H1 (cell line): ENCODE data around the gene TEX22. TPM values are rescaled to one million over a fixed set of nuclear protein-coding genes. Genes with fewer than 3 reads are reported as not detected.

Experiments used
- CTCF ChIA-PET: fragments of 300-600 bp; sonication (Branson Sonifier 250); formaldehyde crosslinking; loops from one replicate; lab custom pipeline; 2021; ENCODE audit not compliant: partially characterized antibody; lab: Charles Lee
- POLR2A ChIA-PET: fragments of 300-600 bp; sonication (Branson Sonifier 250); formaldehyde crosslinking; loops from one replicate; lab custom pipeline; 2021; ENCODE audit warnings: inconsistent platforms; ENCODE audit not compliant: partially characterized antibody; lab: Charles Lee
- DNase-seq, 2 experiments: peaks; one replicate each; pipeline versions ENCODE4 v3.0.0 to v3.0.0-alpha.2; 2010 to 2022; ENCODE audit warnings: low spot score in 2 of 2, low read depth in 1 of 2, mixed read lengths in 1 of 2
- FAIRE-seq: peaks from 2 replicates; lab custom pipeline; 2011; peaks lifted over from hg19 to GRCh38; lab: Jason Lieb, UNC
- H2AFZ ChIP-seq: 2 replicates; pipeline ENCODE4 v1.8.1; 2012; ENCODE audit warnings: low read length, inconsistent platforms
- H2AK5ac ChIP-seq: 2 replicates; pipeline ENCODE4 v1.6.1; 2013; ENCODE audit warnings: low read depth, low read length
- H2BK120ac ChIP-seq: replicated peaks from 2 replicates; pipeline ENCODE3; 2013; ENCODE audit warnings: low read depth, low read length, inconsistent platforms
- H2BK12ac ChIP-seq: 2 replicates; pipeline ENCODE4 v1.6.1; 2013; ENCODE audit warnings: low read depth, low read length
- H2BK15ac ChIP-seq: 2 replicates; pipeline ENCODE4 v1.6.1; 2013; ENCODE audit warnings: low read length
- H2BK20ac ChIP-seq: 2 replicates; pipeline ENCODE4 v1.6.1; 2013; ENCODE audit warnings: low read length
- H2BK5ac ChIP-seq: 2 replicates; pipeline ENCODE4 v1.6.1; 2013; ENCODE audit warnings: low read depth, low read length
- H3K14ac ChIP-seq: 2 replicates; pipeline ENCODE4 v1.6.1; 2013; ENCODE audit warnings: inconsistent platforms; ENCODE audit not compliant: insufficient read length
- H3K18ac ChIP-seq: 2 replicates; pipeline ENCODE4 v1.6.1; 2013; ENCODE audit warnings: low read length; ENCODE audit errors: extremely low read depth
- H3K23ac ChIP-seq: 2 replicates; pipeline ENCODE4 v1.6.1; 2013; ENCODE audit warnings: inconsistent platforms; ENCODE audit not compliant: insufficient read length
- H3K23me2 ChIP-seq: 2 replicates; pipeline ENCODE4 v1.6.1; 2013; ENCODE audit warnings: low read depth, low read length
- H3K27ac ChIP-seq: 2 replicates; pipeline ENCODE4 v1.6.1; 2011; ENCODE audit warnings: low read depth, low read length, inconsistent platforms
- H3K27me3 ChIP-seq, 4 experiments: replicated peaks in 1 of 4; 1 replicate in 1 of 4; 2 replicates in 3 of 4; pipeline versions ENCODE4 v1.6.1 to v1.8.1; 2011 to 2013; ENCODE audit warnings: low read length in 3 of 4, mild to moderate bottlenecking in 3 of 4, inconsistent platforms in 2 of 4, mixed read lengths in 2 of 4, moderate library complexity in 1 of 4; ENCODE audit not compliant: control insufficient read depth in 3 of 4, insufficient read depth in 3 of 4; ENCODE audit errors: extremely low read depth in 1 of 4
- H3K36me3 ChIP-seq, 4 experiments: 2 replicates each; pipeline versions ENCODE4 v1.6.1 to v1.8.1; 2011 to 2013; ENCODE audit warnings: mild to moderate bottlenecking in 4 of 4, low read length in 3 of 4, moderate library complexity in 2 of 4, control low read depth in 1 of 4, inconsistent platforms in 1 of 4; ENCODE audit not compliant: insufficient read depth in 4 of 4, control insufficient read depth in 2 of 4
- H3K4ac ChIP-seq: replicated peaks from 2 replicates; pipeline ENCODE3; 2013; ENCODE audit warnings: low read length, low read depth, mixed read lengths, inconsistent platforms; ENCODE audit not compliant: insufficient read length
- H3K4me1 ChIP-seq, 4 experiments: replicated peaks in 1 of 4; 1 replicate in 1 of 4; 2 replicates in 3 of 4; pipeline versions ENCODE4 v1.6.1 to v1.8.1; 2011 to 2013; ENCODE audit warnings: low read length in 3 of 4, inconsistent platforms in 2 of 4, mixed read lengths in 1 of 4; ENCODE audit not compliant: insufficient read depth in 4 of 4, control insufficient read depth in 3 of 4
- H3K4me2 ChIP-seq, 2 experiments: 2 replicates each; pipeline versions ENCODE4 v1.6.1 to v1.8.1; 2011 to 2013; ENCODE audit warnings: low read depth in 2 of 2, low read length in 2 of 2, control low read depth in 1 of 2, inconsistent platforms in 1 of 2, mild to moderate bottlenecking in 1 of 2; ENCODE audit not compliant: insufficient read depth in 1 of 2
- H3K4me3 ChIP-seq, 4 experiments: fragments of 200-600, 300-600 bp in 1 of 4; sonication (generic), shearing (Covaris generic), sonication (Bioruptor Twin) in 1 of 4; 2 replicates each; pipeline versions ENCODE4 v1.5.1 to v1.8.1; 2011 to 2016; ENCODE audit warnings: low read length in 4 of 4, low read depth in 3 of 4, control low read depth in 2 of 4, inconsistent platforms in 2 of 4, mild to moderate bottlenecking in 2 of 4, mixed read lengths in 1 of 4, moderate library complexity in 1 of 4; ENCODE audit not compliant: insufficient read depth in 2 of 4; ENCODE audit errors: extremely low read depth in 1 of 4
- H3K56ac ChIP-seq: replicated peaks from 2 replicates; pipeline ENCODE3; 2013; ENCODE audit warnings: low read depth, mild to moderate bottlenecking, mixed read lengths, low read length, inconsistent platforms; ENCODE audit not compliant: insufficient read length
- H3K79me1 ChIP-seq: 2 replicates; pipeline ENCODE4 v1.6.1; 2013; ENCODE audit warnings: low read depth, low read length, control low read depth
- H3K79me2 ChIP-seq, 2 experiments: 2 replicates each; pipeline versions ENCODE4 v1.6.1 to v1.8.1; 2012 to 2013; ENCODE audit warnings: low read length in 2 of 2, mild to moderate bottlenecking in 2 of 2, inconsistent platforms in 1 of 2; ENCODE audit not compliant: insufficient read depth in 2 of 2, control insufficient read depth in 1 of 2
- H3K9ac ChIP-seq, 4 experiments: replicated peaks in 1 of 4; 1 replicate in 1 of 4; 2 replicates in 3 of 4; pipeline versions ENCODE4 v1.6.1 to v1.8.1; 2011 to 2013; ENCODE audit warnings: low read depth in 3 of 4, low read length in 3 of 4, control low read depth in 2 of 4, mild to moderate bottlenecking in 2 of 4, moderate library complexity in 2 of 4, inconsistent platforms in 1 of 4; ENCODE audit errors: extremely low read depth in 1 of 4
- H3K9me3 ChIP-seq, 2 experiments: 2 replicates each; pipeline versions ENCODE4 v1.6.1 to v1.8.1; 2012 to 2013; ENCODE audit warnings: mild to moderate bottlenecking in 2 of 2, moderate library complexity in 2 of 2, control low read depth in 1 of 2, inconsistent platforms in 1 of 2, low read depth in 1 of 2, low read length in 1 of 2, mixed read lengths in 1 of 2; ENCODE audit not compliant: insufficient read depth in 2 of 2
- H4K20me1 ChIP-seq, 2 experiments: replicated peaks in 1 of 2; 2 replicates each; pipeline versions ENCODE3 to v1.8.1; 2011 to 2013; ENCODE audit warnings: inconsistent platforms in 2 of 2, low read length in 2 of 2, mild to moderate bottlenecking in 1 of 2; ENCODE audit not compliant: insufficient read depth in 2 of 2, control insufficient read depth in 1 of 2
- H4K5ac ChIP-seq: 2 replicates; pipeline ENCODE4 v1.6.1; 2013; ENCODE audit warnings: low read length, low read depth, mixed read lengths, inconsistent platforms; ENCODE audit not compliant: insufficient read length
- H4K8ac ChIP-seq: 2 replicates; pipeline ENCODE4 v1.8.0; 2013; ENCODE audit warnings: mild to moderate bottlenecking, moderate library complexity, low read length, inconsistent platforms; ENCODE audit not compliant: insufficient read depth; ENCODE audit errors: extremely low read depth
- H4K91ac ChIP-seq: replicated peaks from 2 replicates; pipeline ENCODE3; 2013; ENCODE audit warnings: low read length, mixed read lengths, inconsistent platforms; ENCODE audit not compliant: insufficient read length
- BACH1 ChIP-seq: IDR thresholded peaks from 2 replicates; pipeline ENCODE4 v1.6.1; 2012; ENCODE audit warnings: low read length, improper control_type of control experiment
- POLR2AphosphoS5 ChIP-seq: IDR thresholded peaks from 2 replicates; pipeline ENCODE4 v1.6.1; 2011; ENCODE audit warnings: low read depth, low read length
- SRF ChIP-seq: IDR thresholded peaks from 2 replicates; pipeline ENCODE4 v1.6.1; 2011; ENCODE audit warnings: mild to moderate bottlenecking, low read depth, low read length, moderate library complexity
- TEAD4 ChIP-seq: IDR thresholded peaks from 2 replicates; pipeline ENCODE4 v1.6.1; 2012; ENCODE audit warnings: low read depth, low read length, inconsistent platforms, mixed read lengths
- WGBS, 2 experiments: shearing (Covaris generic) in 1 of 2; methylation state at CpG; one replicate each; pipeline versions ENCODE4 v1.1.6 to v1.1.7; 2013 to 2015; ENCODE audit warnings: low lambda C conversion rate in 2 of 2, mixed read lengths in 2 of 2, inconsistent platforms in 1 of 2, low coverage in 1 of 2, missing lambda C conversion rate in 1 of 2; ENCODE audit not compliant: insufficient replicate concordance in 2 of 2, insufficient coverage in 1 of 2, insufficient read length in 1 of 2; ENCODE audit errors: extremely low coverage in 1 of 2, missing lambda C conversion rate in 1 of 2; 5-methylcytosine and 5-hydroxymethylcytosine counted together
- polyA plus RNA-seq, 7 experiments: library from polyadenylated mRNA; depleted of rRNA in 3 of 7; stranded (reverse) in 5 of 7; unstranded in 2 of 7; fragments of >200 nt in 5 of 7; fragments of 200-250 nt in 2 of 7; gene quantifications; 1 replicate in 5 of 7; 2 replicates in 1 of 7; 4 replicates in 1 of 7; pipeline versions ENCODE4 v1.2.1 to v1.2.3, GENCODE V29; 2011 to 2013; ENCODE audit warnings: missing spikeins in 2 of 7, mixed read lengths in 2 of 7
- total RNA-seq: library from RNA; stranded (reverse); fragmentation: NEBNext Ultra II Directional; extraction: Animal tissue kit (Norgen Biotek cat#: 25700); gene quantifications from 2 replicates; pipeline ENCODE4 v1.2.1, GENCODE V29; 2021

TEX22 gene
- total and polyA plus RNA-seq, 2 of the 8 experiments (the other 6 are each of a cell fraction or from before 2014, with no cell fraction given) = 0.24 to 0.39 TPM

DNA sequence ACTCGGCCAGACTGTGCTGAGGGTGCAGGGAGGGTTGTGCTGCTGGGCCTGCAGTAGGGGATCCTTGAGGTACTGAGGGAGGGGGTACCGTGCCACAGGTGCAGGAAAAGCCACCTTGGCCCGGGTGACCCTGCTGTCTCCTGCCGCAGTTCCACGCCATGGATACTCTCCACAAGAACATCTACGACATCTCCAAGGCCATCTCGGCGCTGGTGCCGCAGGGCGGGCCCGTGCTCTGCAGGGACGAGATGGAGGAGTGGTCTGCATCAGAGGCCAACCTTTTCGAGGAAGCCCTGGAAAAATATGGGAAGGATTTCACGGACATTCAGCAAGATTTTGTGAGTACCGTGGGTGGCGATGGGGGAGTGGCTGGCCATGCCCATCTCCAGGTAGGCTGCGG is 62.3 kb downstream of the TEX22 start:
- Histone ChIP-seq H2BK20ac (no peak overlapping the region), H3K23ac (no peak overlapping the region), H3K4ac (no peak overlapping the region), H3K4me3 (no peak overlapping the region), H4K5ac (no peak overlapping the region), H3K23me2 (no peaks in the 10 kb centered on the region), H3K79me2 (no peaks in the 10 kb centered on the region; a peak in 1 of 4 replicates), H2BK12ac (no peak overlapping the region), H3K36me3 (peaks cover 17 to 71% (median 44%) of the 10 kb centered on the region in 4 experiments), H2BK120ac (no peak overlapping the region), H3K18ac (no peak overlapping the region), H2BK15ac (no peak overlapping the region), H3K9ac (no peak overlapping the region), H3K27me3 (no peaks in the 10 kb centered on the region), H3K56ac (no peak overlapping the region), H2AK5ac (no peak overlapping the region), H4K91ac (no peak overlapping the region), H2BK5ac (no peak overlapping the region), H3K4me2 (no peak overlapping the region), H3K27ac (no peak overlapping the region), H3K4me1 (peaks cover 0 to 8% (median 1%) of the 10 kb centered on the region in 4 experiments; a peak in 3 of 7 replicates), H2AFZ (no peak overlapping the region), H3K79me1 (no peaks in the 10 kb centered on the region; the same call in 1 of the 2 replicates), H3K14ac (no peak overlapping the region), H4K20me1 (peaks cover 8 to 23% of the 10 kb centered on the region in 2 experiments), H3K9me3 (no peaks in the 10 kb centered on the region), H4K8ac (peak overlapping the region; percentile 57; the same call in 1 of the 2 replicates)
- WGBS, 2 experiments = 97% methylated on average over 17 of the region's 17 CpGs; no CpG with 5 or more reads in 1 of the 2 experiments
- ChIA-PET CTCF (no interaction called here), POLR2A (interaction anchor here (0.7 kb wide), 1 partner anchor 10 kb away, joined by 3 read pairs; no protein-coding TSS in a partner anchor)
- DNase-seq (no peak), FAIRE-seq (no peak)
- TF ChIP-seq POLR2AphosphoS5 (no peak), SRF (no peak), BACH1 (no peak), TEAD4 (no peak)
